Trophoblast cell (in vitro differentiated cells and primary cell): ENCODE results near the gene TMEM167A.

ENCODE experiments used
- DNase-seq, 2 donors: peaks; one replicate each; pipeline ENCODE4 v3.0.0-alpha.2; 2016
- H2AFZ ChIP-seq: 2 replicates; pipeline ENCODE4 v1.6.1; 2013; ENCODE audit warnings: low read length, moderate library complexity, mild to moderate bottlenecking; ENCODE audit not compliant: insufficient read depth, poor library complexity
- H2AK5ac ChIP-seq: 2 replicates; pipeline ENCODE4 v1.6.1; 2013; ENCODE audit warnings: mild to moderate bottlenecking, low read length
- H2BK120ac ChIP-seq: 2 replicates; pipeline ENCODE4 v1.6.1; 2013; ENCODE audit warnings: low read length, mild to moderate bottlenecking, moderate library complexity; ENCODE audit not compliant: insufficient read depth, poor library complexity
- H2BK12ac ChIP-seq: 2 replicates; pipeline ENCODE4 v1.6.1; 2013; ENCODE audit warnings: mild to moderate bottlenecking, low read length, moderate library complexity
- H2BK5ac ChIP-seq: 2 replicates; pipeline ENCODE4 v1.6.1; 2013; ENCODE audit warnings: low read length, low read depth, moderate library complexity, mild to moderate bottlenecking; ENCODE audit not compliant: poor library complexity
- H3K14ac ChIP-seq: 2 replicates; pipeline ENCODE4 v1.6.1; 2013; ENCODE audit warnings: mild to moderate bottlenecking, low read length
- H3K18ac ChIP-seq: 2 replicates; pipeline ENCODE4 v1.6.1; 2013; ENCODE audit warnings: mild to moderate bottlenecking, low read length
- H3K23ac ChIP-seq: 2 replicates; pipeline ENCODE4 v1.6.1; 2013; ENCODE audit warnings: low read length
- H3K27ac ChIP-seq: 2 replicates; pipeline ENCODE4 v1.5.1; 2013; ENCODE audit warnings: low read depth, mild to moderate bottlenecking, inconsistent platforms, low read length, moderate library complexity
- H3K27me3 ChIP-seq: 2 replicates; pipeline ENCODE4 v1.6.1; 2013; ENCODE audit warnings: inconsistent platforms, mild to moderate bottlenecking, low read length, moderate library complexity; ENCODE audit not compliant: insufficient read depth
- H3K36me3 ChIP-seq, 2 experiments: 1 replicate in 1 of 2; 2 replicates in 1 of 2; pipeline ENCODE4 v1.6.1; 2013; ENCODE audit warnings: low read length in 2 of 2, mild to moderate bottlenecking in 2 of 2, moderate library complexity in 1 of 2; ENCODE audit not compliant: insufficient read depth in 2 of 2, control insufficient read depth in 1 of 2
- H3K4ac ChIP-seq: 2 replicates; pipeline ENCODE4 v1.6.1; 2013; ENCODE audit warnings: low read depth, mild to moderate bottlenecking, low read length, moderate library complexity
- H3K4me1 ChIP-seq, 2 experiments: 1 replicate in 1 of 2; 2 replicates in 1 of 2; pipeline ENCODE4 v1.6.1; 2013; ENCODE audit warnings: low read length in 2 of 2, mild to moderate bottlenecking in 2 of 2, moderate library complexity in 1 of 2; ENCODE audit not compliant: insufficient read depth in 2 of 2, control insufficient read depth in 1 of 2
- H3K4me2 ChIP-seq: 2 replicates; pipeline ENCODE4 v1.6.1; 2013; ENCODE audit warnings: inconsistent platforms, mild to moderate bottlenecking, low read length, moderate library complexity
- H3K4me3 ChIP-seq: 2 replicates; pipeline ENCODE4 v1.5.1; 2013; ENCODE audit warnings: mild to moderate bottlenecking, low read depth, low read length, inconsistent platforms
- H3K79me1 ChIP-seq: one replicate; pipeline ENCODE4 v1.6.1; 2013; ENCODE audit warnings: low read length
- H3K79me2 ChIP-seq: 2 replicates; pipeline ENCODE4 v1.6.1; 2013; ENCODE audit warnings: low read length, mild to moderate bottlenecking; ENCODE audit not compliant: control insufficient read depth, insufficient read depth, poor library complexity
- H3K9ac ChIP-seq: 2 replicates; pipeline ENCODE4 v1.6.1; 2013; ENCODE audit warnings: mild to moderate bottlenecking, low read length
- H3K9me3 ChIP-seq: 2 replicates; pipeline ENCODE4 v1.6.1; 2013; ENCODE audit warnings: low read depth, mild to moderate bottlenecking, control low read depth, inconsistent platforms, low read length; ENCODE audit not compliant: insufficient read depth
- H4K12ac ChIP-seq: 2 replicates; pipeline ENCODE4 v1.6.1; 2013; ENCODE audit warnings: low read depth, mild to moderate bottlenecking, low read length, moderate library complexity
- H4K8ac ChIP-seq: 2 replicates; pipeline ENCODE4 v1.6.1; 2013; ENCODE audit warnings: low read depth, mild to moderate bottlenecking, low read length, moderate library complexity
- H4K91ac ChIP-seq: one replicate; pipeline ENCODE4 v1.6.1; 2013; ENCODE audit warnings: low read depth, mild to moderate bottlenecking, low read length, moderate library complexity
- WGBS: extraction: QIAGEN DNeasy Blood & Tissue Kit; methylation state at CpG from one replicate; pipeline ENCODE4 v1.1.7; 2013; ENCODE audit warnings: missing lambda C conversion rate; ENCODE audit not compliant: insufficient read length, insufficient coverage; ENCODE audit errors: extremely low coverage; 5-methylcytosine and 5-hydroxymethylcytosine counted together

The TMEM167A gene

DNA sequence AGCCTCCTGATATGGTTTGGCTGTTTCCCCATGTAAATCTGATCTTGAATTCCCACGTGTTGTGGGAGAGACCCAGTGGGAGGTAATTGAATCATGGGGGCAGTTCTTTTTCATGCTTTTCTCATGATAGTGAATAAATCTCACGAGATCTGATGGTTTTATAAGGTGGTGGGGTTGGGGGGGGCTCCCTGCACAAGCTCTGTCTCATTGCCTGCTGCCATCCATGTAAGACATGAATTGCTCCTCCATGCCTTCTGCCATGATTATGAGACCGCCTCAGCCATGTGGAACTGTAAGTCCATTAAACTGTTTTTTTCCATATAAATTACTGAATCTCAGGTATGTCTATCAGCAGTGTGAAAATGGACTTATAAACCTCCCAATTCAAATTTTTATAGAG is 13.0 kb upstream of the TMEM167A start:
- no peak overlapping the region for H3K18ac ChIP-seq
- no peaks in the 10 kb centered on the region for H3K79me1 ChIP-seq
- H3K4ac ChIP-seq = no peak overlapping the region
- H3K36me3 ChIP-seq = peaks cover 0 to 2% of the 10 kb centered on the region in 2 experiments
- no peak overlapping the region for H3K4me3 ChIP-seq
- no CpG with 5 or more reads among the region's 3 CpGs for WGBS
- no peak overlapping the region for H2BK12ac ChIP-seq
- no peaks in the 10 kb centered on the region for H3K27me3 ChIP-seq
- H2AK5ac ChIP-seq = no peak overlapping the region
- H3K4me2 ChIP-seq = no peak overlapping the region
- H2AFZ ChIP-seq = no peak overlapping the region
- DNase-seq = no peak
- H4K91ac ChIP-seq = no peak overlapping the region
- H3K14ac ChIP-seq = no peak overlapping the region
- H4K12ac ChIP-seq = no peak overlapping the region
- H2BK120ac ChIP-seq = no peak overlapping the region
- H3K9me3 ChIP-seq = peaks cover 1% of the 10 kb centered on the region
- no peaks in the 10 kb centered on the region for H3K4me1 ChIP-seq
- no peak overlapping the region for H2BK5ac ChIP-seq
- H3K23ac ChIP-seq = no peak overlapping the region
- H4K8ac ChIP-seq = no peak overlapping the region
- H3K27ac ChIP-seq = no peak overlapping the region
- no peak overlapping the region for H3K9ac ChIP-seq
- H3K79me2 ChIP-seq = no peaks in the 10 kb centered on the region

DNA sequence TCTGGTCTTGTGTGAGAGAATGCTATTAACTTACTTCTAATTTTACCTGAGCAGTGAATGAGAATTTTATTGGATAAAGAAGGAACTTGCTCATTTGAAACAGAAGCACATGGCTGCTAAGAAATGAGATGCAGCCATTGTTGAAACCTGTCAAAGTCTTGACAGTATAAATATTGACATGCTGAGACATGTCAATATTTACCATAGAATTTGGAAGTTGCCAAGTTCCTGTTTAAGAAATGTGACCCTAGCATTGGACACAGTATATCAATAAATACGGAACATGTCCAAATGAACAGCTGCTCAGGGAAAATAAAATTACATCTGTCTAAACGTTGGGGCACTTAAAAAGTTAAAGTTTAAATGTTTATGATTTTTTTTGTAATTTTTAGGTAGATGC is 7.9 kb upstream of the TMEM167A start:
- H3K27ac ChIP-seq = no peak overlapping the region
- H3K9ac ChIP-seq = no peak overlapping the region
- H3K4me2 ChIP-seq = no peak overlapping the region
- H3K4me3 ChIP-seq = no peak overlapping the region
- no peak overlapping the region for H2BK12ac ChIP-seq
- H3K14ac ChIP-seq = no peak overlapping the region
- peaks cover 0 to 2% of the 10 kb centered on the region in 2 experiments for H3K36me3 ChIP-seq
- no peak overlapping the region for H3K18ac ChIP-seq
- H3K4ac ChIP-seq = no peak overlapping the region
- DNase-seq = no peak
- no peaks in the 10 kb centered on the region for H3K9me3 ChIP-seq
- H2BK120ac ChIP-seq = no peak overlapping the region
- no peaks in the 10 kb centered on the region for H3K79me1 ChIP-seq
- no peak overlapping the region for H4K8ac ChIP-seq
- H3K4me1 ChIP-seq = no peaks in the 10 kb centered on the region
- no peaks in the 10 kb centered on the region for H3K79me2 ChIP-seq
- no peak overlapping the region for H4K12ac ChIP-seq
- H4K91ac ChIP-seq = no peak overlapping the region
- no peaks in the 10 kb centered on the region for H3K27me3 ChIP-seq
- no peak overlapping the region for H2AK5ac ChIP-seq
- WGBS = no CpG with 5 or more reads among the region's 2 CpGs
- no peak overlapping the region for H2AFZ ChIP-seq
- H3K23ac ChIP-seq = no peak overlapping the region
- no peak overlapping the region for H2BK5ac ChIP-seq

DNA sequence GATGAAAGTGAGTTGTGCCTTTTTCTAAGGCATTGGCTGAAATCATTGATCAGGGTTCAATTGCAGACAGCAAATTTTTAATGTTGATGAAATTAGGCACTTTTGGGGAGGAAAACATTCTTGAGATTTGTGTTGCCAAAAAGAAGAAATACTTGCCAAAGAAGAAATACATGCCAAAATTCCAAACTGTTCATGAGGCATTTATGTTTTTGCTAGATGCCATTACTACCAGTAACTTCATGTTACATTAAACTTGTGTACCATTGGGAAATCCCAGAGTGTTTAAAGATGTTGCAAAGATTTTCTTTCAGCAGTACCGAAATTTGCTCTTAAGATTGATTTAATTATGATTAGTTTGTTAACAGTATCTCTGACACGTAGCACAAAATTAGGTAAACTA is 7.1 kb upstream of the TMEM167A start:
- Histone ChIP-seq H3K18ac (no peak overlapping the region), H2AFZ (no peak overlapping the region), H2BK5ac (no peak overlapping the region), H2BK120ac (no peak overlapping the region), H3K4me3 (no peak overlapping the region), H2BK12ac (no peak overlapping the region), H3K14ac (no peak overlapping the region), H4K8ac (no peak overlapping the region), H4K91ac (no peak overlapping the region), H3K36me3 (no peaks in the 10 kb centered on the region), H3K79me2 (no peaks in the 10 kb centered on the region), H3K27me3 (no peaks in the 10 kb centered on the region), H3K9me3 (no peaks in the 10 kb centered on the region), H3K27ac (no peak overlapping the region), H3K4me1 (no peaks in the 10 kb centered on the region), H3K79me1 (no peaks in the 10 kb centered on the region), H3K4me2 (no peak overlapping the region), H3K4ac (no peak overlapping the region), H4K12ac (no peak overlapping the region), H3K23ac (no peak overlapping the region), H2AK5ac (no peak overlapping the region), H3K9ac (no peak overlapping the region)
- no peak for DNase-seq
- no CpG with 5 or more reads among the region's 2 CpGs for WGBS

DNA sequence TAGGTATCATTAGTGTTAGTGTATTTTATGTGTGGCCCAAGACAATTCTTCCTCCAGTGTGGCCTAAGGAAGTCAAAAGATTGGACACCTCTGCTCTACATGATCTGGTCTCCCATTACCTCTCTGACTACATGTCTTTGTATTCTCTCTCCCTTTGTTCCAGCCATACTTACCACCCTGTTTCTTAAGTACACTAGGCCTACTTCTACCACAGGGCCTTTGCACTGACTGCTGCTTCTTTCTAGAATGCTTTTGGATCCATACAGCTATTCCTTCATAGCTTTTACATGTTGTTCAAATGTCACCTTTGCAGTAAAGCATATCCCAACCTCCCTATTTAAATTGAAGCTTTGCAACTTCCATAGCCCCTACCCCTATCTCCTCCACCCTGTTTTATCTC is 5.6 kb upstream of the TMEM167A start:
- no peak overlapping the region for H4K12ac ChIP-seq
- no peak overlapping the region for H2AFZ ChIP-seq
- no peak overlapping the region for H4K8ac ChIP-seq
- H3K79me1 ChIP-seq = peaks cover 2% of the 10 kb centered on the region
- H3K18ac ChIP-seq = no peak overlapping the region
- H2BK120ac ChIP-seq = no peak overlapping the region
- H2AK5ac ChIP-seq = no peak overlapping the region
- H3K9me3 ChIP-seq = no peaks in the 10 kb centered on the region
- no peak overlapping the region for H2BK12ac ChIP-seq
- H3K4me1 ChIP-seq = no peaks in the 10 kb centered on the region
- no peak overlapping the region for H3K23ac ChIP-seq
- no peak overlapping the region for H3K4ac ChIP-seq
- H3K4me3 ChIP-seq = no peak overlapping the region
- H3K27ac ChIP-seq = no peak overlapping the region
- H2BK5ac ChIP-seq = no peak overlapping the region
- H3K36me3 ChIP-seq = no peaks in the 10 kb centered on the region
- DNase-seq = no peak
- no peak overlapping the region for H3K14ac ChIP-seq
- no peaks in the 10 kb centered on the region for H3K27me3 ChIP-seq
- H4K91ac ChIP-seq = no peak overlapping the region
- peaks cover 2% of the 10 kb centered on the region for H3K79me2 ChIP-seq
- H3K4me2 ChIP-seq = no peak overlapping the region
- no peak overlapping the region for H3K9ac ChIP-seq
